Stimulated activated CD8-positive, alpha-beta memory T cell treated with anti-CD3 and anti-CD28 coated beads, Interleukin-15, amount 100 ng/mL, for 1 hour (primary cell): Measurements from ENCODE around the gene SH3GL1.
A peak's percentile ranks its signal among the peaks of the same experiment; 100 is the strongest.

Source experiments
- DNase-seq: peaks from one replicate; pipeline ENCODE4 v3.0.0-alpha.2; 2020; ENCODE audit warnings: low read depth

SH3GL1 gene

DNA sequence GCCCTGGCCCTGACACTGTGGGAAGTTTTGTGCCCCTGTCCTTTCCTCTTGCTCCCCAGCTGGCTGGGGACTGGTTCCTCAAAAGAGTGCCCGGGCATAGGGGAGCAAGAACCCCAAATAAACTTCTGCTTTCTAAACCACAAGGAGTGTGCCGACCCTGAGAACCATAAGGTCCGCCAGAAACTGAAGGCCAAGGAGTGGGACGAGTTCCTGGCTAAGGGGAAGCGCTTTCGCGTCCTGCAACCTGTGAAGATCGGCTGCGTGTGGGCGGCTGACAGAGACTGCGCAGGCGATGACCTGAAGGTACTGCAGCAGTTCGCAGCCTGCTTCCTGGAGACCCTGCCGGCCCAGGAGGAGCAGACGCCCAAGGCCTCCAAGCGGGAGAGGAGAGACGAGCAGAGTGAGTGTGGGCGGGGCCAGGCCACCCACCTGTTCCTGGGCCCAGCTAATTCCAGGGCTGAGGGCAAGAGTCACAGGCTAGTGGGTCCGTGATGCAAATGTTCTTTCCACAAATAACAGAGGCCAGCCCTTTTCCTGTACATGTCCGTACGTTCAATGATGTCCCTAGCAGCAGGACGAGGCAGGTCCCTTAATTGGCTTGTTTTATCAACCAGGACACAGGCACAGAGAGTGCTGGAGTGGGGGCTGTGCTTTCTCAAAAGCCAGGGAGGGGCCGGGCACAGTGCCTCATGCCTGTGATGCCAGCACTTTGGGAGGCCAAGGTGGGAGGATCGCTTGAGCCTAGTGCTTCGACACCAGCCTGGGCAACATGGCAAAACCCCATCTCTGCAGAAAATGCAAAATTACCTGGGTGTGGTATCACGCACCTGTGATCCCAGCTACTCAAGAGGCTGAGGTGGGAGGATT lies 31.7 kb upstream of the SH3GL1 start:
- DNase-seq, result no peak

GRCh38 chr19:4431296-4431695 lies 30.9 kb upstream of the SH3GL1 start:
- no peak for DNase-seq

- no peak for DNase-seq
These were observed 30.4 kb upstream of the SH3GL1 start for GRCh38 chr19:4430760-4431159.

DNA sequence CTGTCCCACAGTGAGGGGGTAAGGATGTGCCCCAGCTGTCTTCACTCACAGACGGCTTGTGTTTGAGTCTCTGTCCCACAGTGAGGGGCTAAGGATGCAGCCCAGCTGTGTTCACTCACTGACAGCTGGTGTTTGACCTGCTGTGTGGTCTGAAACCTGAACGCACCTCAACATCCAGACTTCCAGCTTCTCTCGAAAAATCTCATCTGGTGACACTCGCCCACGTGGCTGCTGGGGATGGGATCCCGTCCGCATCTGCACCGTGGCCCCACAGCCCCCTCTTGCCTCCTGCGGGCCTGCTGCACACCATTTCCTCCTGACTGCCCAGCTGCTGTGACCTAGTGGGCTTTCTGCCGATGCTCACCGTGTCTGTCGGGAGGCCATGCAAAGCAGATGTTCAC lies 29.4 kb upstream of the SH3GL1 start:
- no peak for DNase-seq

GRCh38 chr19:4429256-4429655 lies 28.9 kb upstream of the SH3GL1 start:
- no peak for DNase-seq

- DNase-seq, result no peak
These were observed 28.1 kb upstream of the SH3GL1 start for GRCh38 chr19:4428326-4428975.

DNA sequence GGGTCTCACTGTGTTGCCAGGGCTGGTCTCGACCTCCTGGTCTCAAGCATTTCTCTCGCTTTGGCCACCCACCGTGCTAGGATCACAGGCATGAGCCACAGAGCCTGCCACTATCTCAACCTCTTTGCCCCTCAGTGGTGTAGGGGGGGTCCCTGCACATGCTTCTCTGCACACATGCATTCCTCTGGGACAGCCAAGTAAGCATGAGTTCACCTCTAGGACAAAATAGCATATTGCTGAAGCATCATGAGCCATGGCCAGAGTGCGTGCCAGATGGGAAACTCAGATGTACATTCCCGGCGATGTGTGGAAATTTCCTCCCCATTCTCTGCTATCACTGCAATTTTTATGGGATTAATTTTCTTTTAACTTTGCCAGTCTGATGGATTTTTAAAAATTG lies 25.2 kb upstream of the SH3GL1 start:
- no peak for DNase-seq

GRCh38 chr19:4423416-4424126 lies 23.2 kb upstream of the SH3GL1 start:
- DNase-seq, result no peak

DNA sequence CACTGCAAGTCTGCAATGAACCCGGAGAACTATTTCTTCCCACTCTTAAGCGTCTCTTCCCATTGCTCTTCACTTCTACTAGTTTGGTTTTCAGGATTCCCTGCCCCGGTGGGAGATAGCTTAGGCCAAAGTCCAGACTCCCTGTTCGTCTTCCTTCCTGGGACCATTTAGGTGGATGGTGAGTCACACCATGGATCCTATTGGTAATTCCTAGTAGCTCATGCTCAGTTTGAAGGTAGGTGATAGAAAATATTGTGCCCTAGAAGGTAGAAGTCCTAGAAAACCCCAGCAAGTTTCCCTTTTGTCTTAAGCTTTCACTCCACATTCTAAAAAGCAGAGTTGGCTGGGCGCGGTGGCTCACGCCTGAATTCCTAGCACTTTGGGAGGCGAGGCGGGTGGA lies 15.9 kb upstream of the SH3GL1 start:
- DNase-seq, result no peak

- no peak for DNase-seq
These were observed 15.0 kb upstream of the SH3GL1 start for GRCh38 chr19:4415352-4415751.

GRCh38 chr19:4414800-4415321 lies 14.5 kb upstream of the SH3GL1 start:
- DNase-seq, result no peak

- DNase-seq, result no peak
These were observed 13.9 kb upstream of the SH3GL1 start for GRCh38 chr19:4414144-4414799.

- no peak for DNase-seq
These were observed 13.2 kb upstream of the SH3GL1 start for GRCh38 chr19:4413588-4413987.

DNA sequence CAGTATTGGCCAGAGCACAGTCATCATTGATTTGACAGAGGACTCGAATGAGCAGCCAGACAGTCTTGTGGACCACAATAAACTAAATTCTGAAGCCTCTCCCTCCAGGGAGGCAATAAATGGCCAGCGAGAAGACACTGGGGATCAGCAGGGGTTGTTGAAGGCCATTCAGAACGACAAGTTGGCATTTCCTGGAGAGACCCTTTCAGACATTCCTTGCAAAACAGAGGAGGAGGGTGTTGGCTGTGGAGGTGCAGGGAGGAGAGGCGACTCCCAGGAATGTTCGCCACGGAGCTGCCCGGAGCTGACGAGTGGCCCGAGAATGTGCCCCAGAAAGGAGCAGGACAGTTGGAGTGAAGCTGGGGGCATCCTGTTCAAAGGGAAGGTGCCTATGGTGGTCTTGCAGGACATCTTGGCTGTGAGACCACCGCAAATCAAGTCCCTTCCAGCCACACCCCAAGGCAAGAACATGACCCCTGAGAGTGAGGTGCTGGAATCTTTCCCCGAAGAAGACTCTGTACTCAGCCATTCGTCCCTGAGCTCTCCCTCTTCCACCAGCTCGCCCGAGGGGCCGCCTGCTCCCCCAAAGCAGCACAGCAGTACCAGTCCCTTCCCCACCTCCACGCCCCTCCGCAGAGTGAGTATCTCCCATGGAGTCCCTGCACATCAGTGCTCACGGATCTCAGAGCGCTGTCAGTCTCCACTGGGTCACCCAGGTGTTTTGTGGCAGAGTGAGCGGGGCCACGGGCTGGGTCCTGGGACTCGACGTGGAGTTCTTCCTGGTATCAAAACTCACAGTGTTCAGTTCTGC lies 9.0 kb upstream of the SH3GL1 start:
- no peak for DNase-seq

- no peak for DNase-seq
These were observed 6.3 kb upstream of the SH3GL1 start for GRCh38 chr19:4406626-4407025.

GRCh38 chr19:4405977-4406376 lies 5.6 kb upstream of the SH3GL1 start:
- DNase-seq, result no peak

- DNase-seq, result no peak
These were observed 2.8 kb upstream of the SH3GL1 start for GRCh38 chr19:4403005-4403761.

- DNase-seq, result peak; percentile 96
These were observed 2.0 kb upstream of the SH3GL1 start, which contains the start of gene CHAF1A for GRCh38 chr19:4402171-4403004. Gene CHAF1A, plus strand, starts transcription at chr19:4402640. Its CDS starts 123 bp downstream, at chr19:4402763.

DNA sequence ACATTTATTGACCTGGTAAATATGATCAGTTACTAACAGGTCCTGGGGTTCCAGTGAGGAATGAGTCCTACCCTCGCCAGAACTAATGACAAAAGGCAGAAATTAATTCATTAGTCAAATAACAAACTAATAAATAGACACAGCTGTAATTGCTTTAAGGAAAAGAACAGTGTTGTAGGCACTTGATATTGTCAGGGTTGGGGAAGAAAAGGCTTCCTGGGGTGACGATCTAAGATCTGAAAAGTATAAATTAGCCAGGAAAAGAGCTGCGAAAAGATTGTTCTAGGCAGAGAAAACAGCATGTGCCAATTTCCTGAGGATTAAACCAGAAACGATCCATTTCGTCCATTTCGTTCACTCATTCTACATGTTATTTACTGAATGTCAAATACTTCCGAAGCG lies 1.4 kb upstream of the SH3GL1 start:
- no peak for DNase-seq

DNA sequence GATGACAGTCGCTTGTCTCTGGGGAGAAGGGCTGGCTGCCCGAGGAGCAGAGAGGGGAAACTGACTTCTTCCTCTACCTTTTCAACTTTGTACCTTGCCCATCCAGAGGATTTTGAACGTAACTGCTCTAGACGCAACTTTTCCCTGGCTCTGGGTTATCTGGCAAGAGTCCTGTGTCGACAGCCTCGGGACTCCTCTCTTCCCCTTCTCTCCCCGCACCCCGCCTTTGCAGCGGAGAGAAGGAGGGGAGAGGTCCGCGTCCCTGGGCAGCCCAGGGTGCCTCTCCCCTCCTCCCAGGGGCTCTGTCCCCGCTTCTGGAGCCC lies 574 bp downstream of the SH3GL1 start:
- no peak for DNase-seq
